ENCODE results near the gene ENAM. TPM values are rescaled to one million over a fixed set of nuclear protein-coding genes. Genes with fewer than 3 reads are reported as not detected.
A peak's percentile ranks its signal among the peaks of the same experiment; 100 is the strongest.

Gene ENAM
- total RNA-seq, 1 experiment from 2014 or later: not detected

- intact Hi-C loops (cut with micrococcal nuclease; ENCODE audit: unreplicated experiment): loop anchor here (2.0 kb wide), 1 partner anchor 17 kb away; no protein-coding TSS in a partner anchor
- in situ Hi-C loops (cut with HindIII; ENCODE audit: low pct_unique_long_range_greater_than_20kb, low sequenced_read_pairs): no loop called here
- no TSS peak for BruUV-seq (replicated peaks)
- Histone ChIP-seq H3K27me3 (ENCODE audit: control insufficient read depth, insufficient read depth, low read length) (no peaks in the 10 kb centered on the region), H3K36me3 (ENCODE audit: control insufficient read depth, insufficient read depth, low read length) (peaks cover 2% of the 10 kb centered on the region), H3K27ac (ENCODE audit: low read length) (peak within 1 kb of the TSS; percentile 93), H3K9me3 (ENCODE audit: control insufficient read depth, insufficient read depth, low read depth, low read length) (no peaks in the 10 kb centered on the region), H3K4me1 (ENCODE audit: control insufficient read depth, insufficient read depth, low read length) (peaks cover 13% of the 10 kb centered on the region; the same call in 1 of the 2 replicates), H3K4me3 (ENCODE audit: low read depth in 2 of 2, low read length in 2 of 2) (peak within 1 kb of the TSS; percentile 63 to 92)
- DNase-seq (ENCODE audit: low read depth, low spot score) (peak; percentile 99), ATAC-seq (peak; percentile 98)
- ChIA-PET POLR2A (no interaction called here), CTCF (no interaction called here)
- TF ChIP-seq SIN3A (IDR thresholded peaks at IDR 0.05; ENCODE audit: borderline replicate concordance, insufficient read depth, low read depth, low read length) (peak; percentile 72; the same call in 1 of the 2 replicates), REST (IDR thresholded peaks at IDR 0.05; ENCODE audit: insufficient read depth in 1 of 2, low read depth in 2 of 2, low read length in 1 of 2) (no peak), TCF7L2 (IDR thresholded peaks at IDR 0.05; ENCODE audit: low read depth, low read length) (no peak; the same call in 1 of the 2 replicates), CTCF (IDR thresholded peaks at IDR 0.05) (peak; percentile 93), POLR2AphosphoS5 (IDR thresholded peaks at IDR 0.05; ENCODE audit: low read depth, low read length) (peak; percentile 72)
These were observed 59.6 kb downstream of the ENAM start, which contains the start of gene UTP3 for GRCh38 chr4:70687821-70688794. UTP3 (plus strand) TSS chr4:70688532; CDS start chr4:70688678, 146 bp downstream.

- H3K4me1 ChIP-seq (ENCODE audit: control insufficient read depth, insufficient read depth, low read length): peaks cover 13% of the 10 kb centered on the region; the same call in 1 of the 2 replicates
- peak overlapping the region; percentile 93 for H3K27ac ChIP-seq (ENCODE audit: low read length)
- no peaks in the 10 kb centered on the region for H3K27me3 ChIP-seq (ENCODE audit: control insufficient read depth, insufficient read depth, low read length)
- peak overlapping the region; percentile 63 to 92 for H3K4me3 ChIP-seq (ENCODE audit: low read depth in 2 of 2, low read length in 2 of 2)
- ChIA-PET CTCF (no interaction called here), POLR2A (no interaction called here)
- no peaks in the 10 kb centered on the region for H3K9me3 ChIP-seq (ENCODE audit: control insufficient read depth, insufficient read depth, low read depth, low read length)
- peak; percentile 17; the same call in 1 of the 2 replicates for ATAC-seq
- H3K36me3 ChIP-seq (ENCODE audit: control insufficient read depth, insufficient read depth, low read length): peaks cover 2% of the 10 kb centered on the region
- intact Hi-C loops (cut with micrococcal nuclease; ENCODE audit: unreplicated experiment) (loop anchor here (2.0 kb wide), 1 partner anchor 16 kb away; no protein-coding TSS in a partner anchor), in situ Hi-C loops (cut with HindIII; ENCODE audit: low pct_unique_long_range_greater_than_20kb, low sequenced_read_pairs) (no loop called here)
- DNase-seq (ENCODE audit: low read depth, low spot score): no peak
- no TSS peak for BruUV-seq (replicated peaks)
- TF ChIP-seq REST (IDR thresholded peaks at IDR 0.05; ENCODE audit: insufficient read depth in 1 of 2, low read depth in 2 of 2, low read length in 1 of 2): no peak
- TF ChIP-seq SIN3A (IDR thresholded peaks at IDR 0.05; ENCODE audit: borderline replicate concordance, insufficient read depth, low read depth, low read length): no peak
- TF ChIP-seq TCF7L2 (IDR thresholded peaks at IDR 0.05; ENCODE audit: low read depth, low read length): no peak
- TF ChIP-seq CTCF (IDR thresholded peaks at IDR 0.05): no peak
These were observed 60.3 kb downstream of the ENAM start for GRCh38 chr4:70688795-70689231.

Data from Panc1 (cell line).